Measurements from ENCODE around the gene ST6GALNAC6. TPM values are rescaled to one million over a fixed set of nuclear protein-coding genes. Genes with fewer than 3 reads are reported as not detected.
A peak's percentile ranks its signal among the peaks of the same experiment; 100 is the strongest.

ST6GALNAC6 gene
- total and polyA plus RNA-seq, 2 of the 8 experiments (the other 6 are each of a cell fraction or from before 2014, with no cell fraction given) = 43.7 to 64.4 TPM

DNA sequence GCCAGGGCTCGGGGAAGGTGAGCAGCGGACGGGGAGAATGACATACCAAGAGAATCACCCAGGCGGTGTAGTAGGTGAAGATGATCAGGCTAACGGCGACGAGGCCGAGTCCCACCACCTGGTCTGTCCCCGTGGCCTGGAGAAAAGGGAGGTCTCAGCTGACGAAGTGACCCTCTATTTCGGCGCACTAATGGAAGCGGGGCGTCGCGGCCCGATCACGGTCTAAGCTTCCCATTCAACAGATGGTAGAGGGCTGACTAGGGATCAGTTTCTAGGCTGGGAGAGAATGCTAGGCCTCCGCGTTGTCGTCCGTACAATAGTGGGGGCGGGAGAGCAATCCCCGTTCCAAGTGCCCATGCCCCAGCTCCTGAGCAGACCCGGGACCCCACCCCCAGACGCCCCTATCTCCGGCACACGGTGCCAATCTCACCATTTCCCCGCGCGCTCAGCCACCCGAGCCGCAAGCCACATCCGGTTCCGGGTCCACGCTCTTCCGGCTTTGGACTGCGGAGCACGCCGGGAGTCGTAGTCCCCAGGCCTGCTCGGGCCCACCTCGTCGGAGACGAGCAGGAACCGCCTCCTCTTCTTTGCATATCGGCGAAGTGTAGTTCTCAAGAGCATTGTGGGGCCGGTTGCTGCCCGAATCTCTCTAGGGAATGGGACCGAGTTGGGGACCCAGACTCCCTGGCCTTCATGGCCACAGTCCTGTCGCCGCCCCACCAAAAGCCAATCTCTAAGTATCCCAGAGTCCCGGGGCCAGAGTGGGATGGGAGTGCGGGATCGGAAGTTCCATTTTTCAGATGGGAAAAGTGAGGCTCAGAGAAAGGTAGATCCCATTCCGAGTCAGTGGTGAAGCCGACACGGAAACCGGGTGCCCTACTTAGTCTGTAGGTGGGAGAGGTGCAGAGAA is 38.2 kb upstream of the ST6GALNAC6 start, which contains the start of gene DPM2:
Gene DPM2 (minus strand): TSS at position 467 of the 910 bp plus-strand sequence. CDS start 34 bp downstream, at position 433.
- Histone ChIP-seq H3K36me3 (ENCODE audit: control insufficient read depth in 2 of 4, insufficient read depth in 4 of 4, low read length in 3 of 4) (peaks cover 0 to 11% (median 5%) of the 10 kb centered on the region in 4 experiments; a peak in 6 of 8 replicates), H3K4me1 (replicated peaks in 1 of 4; ENCODE audit: control insufficient read depth in 3 of 4, insufficient read depth in 4 of 4, low read length in 3 of 4) (peaks cover 0 to 19% (median 14%) of the 10 kb centered on the region in 4 experiments; a peak in 6 of 7 replicates), H3K27me3 (replicated peaks in 1 of 4; ENCODE audit: control insufficient read depth in 3 of 4, extremely low read depth in 1 of 4, insufficient read depth in 3 of 4, low read length in 3 of 4) (no peaks in the 10 kb centered on the region), H2BK12ac (ENCODE audit: low read depth, low read length) (0 out of 2 replicates have a peak within 1 kb of the TSS, but pooled peaks have one; percentile 68), H3K79me1 (ENCODE audit: low read depth, low read length) (peaks cover 10% of the 10 kb centered on the region), H4K5ac (ENCODE audit: insufficient read length, low read depth, low read length) (peak within 1 kb of the TSS; percentile 72), H3K4ac (replicated peaks; ENCODE audit: insufficient read length, low read depth, low read length) (peak within 1 kb of the TSS; percentile 90), H2AFZ (ENCODE audit: low read length) (peak within 1 kb of the TSS; percentile 54; the same call in 1 of the 2 replicates), H4K91ac (replicated peaks; ENCODE audit: insufficient read length, low read length) (peak within 1 kb of the TSS; percentile 38), H3K14ac (ENCODE audit: insufficient read length) (no peak within 1 kb of the TSS), H2BK20ac (ENCODE audit: low read length) (no peak within 1 kb of the TSS), H4K8ac (ENCODE audit: extremely low read depth, insufficient read depth, low read length) (peak within 1 kb of the TSS; percentile 96), H3K56ac (replicated peaks; ENCODE audit: insufficient read length, low read depth, low read length) (peak within 1 kb of the TSS; percentile 42), H3K23ac (ENCODE audit: insufficient read length) (no peak within 1 kb of the TSS), H4K20me1 (replicated peaks in 1 of 2; ENCODE audit: control insufficient read depth in 1 of 2, insufficient read depth in 2 of 2, low read length in 2 of 2) (peaks cover 1 to 22% of the 10 kb centered on the region in 2 experiments), H3K9me3 (ENCODE audit: insufficient read depth in 2 of 2, low read depth in 1 of 2, low read length in 1 of 2) (no peaks in the 10 kb centered on the region), H3K27ac (ENCODE audit: low read depth, low read length) (peak within 1 kb of the TSS; percentile 46; the same call in 1 of the 2 replicates), H3K79me2 (ENCODE audit: control insufficient read depth in 1 of 2, insufficient read depth in 2 of 2, low read length in 2 of 2) (peaks cover 0 to 15% of the 10 kb centered on the region in 2 experiments; a peak in 1 of 4 replicates), H3K4me3 (ENCODE audit: extremely low read depth in 1 of 4, insufficient read depth in 2 of 4, low read depth in 3 of 4, low read length in 4 of 4) (peak within 1 kb of the TSS; percentile 76 to 98 (median 88)), H3K18ac (ENCODE audit: extremely low read depth, low read length) (peak within 1 kb of the TSS; percentile 87), H2BK15ac (ENCODE audit: low read length) (peak within 1 kb of the TSS; percentile 61; the same call in 1 of the 2 replicates), H3K9ac (replicated peaks in 1 of 4; ENCODE audit: extremely low read depth in 1 of 4, low read depth in 3 of 4, low read length in 3 of 4) (peak within 1 kb of the TSS; percentile 43 to 80 (median 68)), H2BK120ac (replicated peaks; ENCODE audit: low read depth, low read length) (no peak within 1 kb of the TSS), H3K4me2 (ENCODE audit: insufficient read depth in 1 of 2, low read depth in 2 of 2, low read length in 2 of 2) (peak within 1 kb of the TSS; percentile 84 to 95), H2AK5ac (ENCODE audit: low read depth, low read length) (peak within 1 kb of the TSS; percentile 72), H3K23me2 (ENCODE audit: low read depth, low read length) (peaks cover 13% of the 10 kb centered on the region; the same call in 1 of the 2 replicates), H2BK5ac (ENCODE audit: low read depth, low read length) (peak within 1 kb of the TSS; percentile 81)
- 7% methylated on average over 58 of the region's 60 CpGs; no CpG with 5 or more reads in 1 of the 2 experiments for WGBS, 2 experiments (ENCODE audit: extremely low coverage in 1 of 2, insufficient coverage in 1 of 2, insufficient read length in 1 of 2, insufficient replicate concordance in 2 of 2, low coverage in 1 of 2, low lambda C conversion rate in 2 of 2, missing lambda C conversion rate in 1 of 2)
- FAIRE-seq (no peak), DNase-seq (ENCODE audit: low read depth in 1 of 2, low spot score in 2 of 2) (peak in 1 of 2 experiments; percentile 83)
- POLR2A ChIA-PET (ENCODE audit: partially characterized antibody) = interaction anchor here (0.8 to 1.4 kb wide), 9 partner anchors 9 to 160 kb away, joined by 3 to 4 read pairs (median 4); no protein-coding TSS in a partner anchor
- CTCF ChIA-PET (ENCODE audit: partially characterized antibody) = interaction anchor here (1.3 to 35.5 kb wide), 3 partner anchors 16 to 93 kb away, joined by 3 to 825 read pairs (median 143); no protein-coding TSS in a partner anchor
- peak; percentile 82 for TF ChIP-seq PHF8 (conservative IDR thresholded peaks at IDR 0.05; ENCODE audit: low read depth, low read length)
- TF ChIP-seq SIRT6 (IDR thresholded peaks at IDR 0.05; ENCODE audit: low read length) = no peak
- no peak for TF ChIP-seq EGR1 (IDR thresholded peaks at IDR 0.05; ENCODE audit: borderline replicate concordance, low read depth, low read length)
- TF ChIP-seq POLR2AphosphoS5 (IDR thresholded peaks at IDR 0.05; ENCODE audit: low read depth, low read length) = peak; percentile 52
- TF ChIP-seq, protein P1, sequence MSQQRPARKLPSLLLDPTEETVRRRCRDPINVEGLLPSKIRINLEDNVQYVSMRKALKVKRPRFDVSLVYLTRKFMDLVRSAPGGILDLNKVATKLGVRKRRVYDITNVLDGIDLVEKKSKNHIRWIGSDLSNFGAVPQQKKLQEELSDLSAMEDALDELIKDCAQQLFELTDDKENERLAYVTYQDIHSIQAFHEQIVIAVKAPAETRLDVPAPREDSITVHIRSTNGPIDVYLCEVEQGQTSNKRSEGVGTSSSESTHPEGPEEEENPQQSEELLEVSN (IDR thresholded peaks at IDR 0.05) = 0 out of 2 replicates have a peak, but pooled peaks have one; percentile 47
- TF ChIP-seq RXRA (IDR thresholded peaks at IDR 0.05; ENCODE audit: insufficient read depth, low read depth, low read length) = no peak
- peak in 1 of 2 experiments; percentile 84; a peak in 2 of 3 replicates for TF ChIP-seq POLR2A (IDR thresholded peaks at IDR 0.05; ENCODE audit: control extremely low read depth in 1 of 2, low read depth in 2 of 2, low read length in 2 of 2)
- peak; percentile 68; the same call in 1 of the 2 replicates for TF ChIP-seq TAF1 (IDR thresholded peaks at IDR 0.05; ENCODE audit: low read depth, low read length)
- no peak for TF ChIP-seq FOSL1 (IDR thresholded peaks at IDR 0.05; ENCODE audit: insufficient read depth, low read depth, low read length)
